Erythroblast (primary cell): Measurements from ENCODE around the gene TSPAN32.

Experiments
- DNase-seq, 2 experiments: peaks; one replicate each; lab custom pipeline; 2025; lab: John Stamatoyannopoulos, UW
- GATA1 ChIP-seq: IDR thresholded peaks from 2 replicates; pipeline ENCODE4 v1.6.1; 2011; ENCODE audit warnings: low read depth, mild to moderate bottlenecking, control low read depth, low read length, moderate library complexity
- POLR2A ChIP-seq: IDR thresholded peaks from 2 replicates; pipeline ENCODE4 v1.6.1; 2011; ENCODE audit warnings: mild to moderate bottlenecking, low read length

Gene TSPAN32

DNA sequence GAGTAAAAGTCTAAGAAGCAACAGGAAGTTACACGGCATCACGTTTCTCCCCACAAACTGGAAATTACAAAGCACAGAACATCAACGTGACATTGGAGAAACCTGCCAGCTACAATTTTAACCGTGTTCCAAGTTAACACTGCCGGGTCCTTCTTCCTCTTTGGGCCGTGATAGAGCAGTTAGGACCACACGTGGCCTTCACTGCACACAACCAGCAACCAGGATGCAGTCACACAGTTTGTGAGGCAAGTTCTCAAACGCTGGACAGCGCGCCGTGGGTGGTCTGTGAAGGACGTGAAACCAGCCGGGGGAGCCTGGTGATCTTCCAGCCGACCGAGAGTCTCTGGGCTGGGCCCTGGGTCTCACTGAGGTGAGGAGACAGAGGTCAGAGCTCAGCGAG, 14.7 kb upstream of the TSPAN32 start:
- TF ChIP-seq GATA1 = no peak
- no peak for TF ChIP-seq POLR2A
- DNase-seq = no peak

DNA sequence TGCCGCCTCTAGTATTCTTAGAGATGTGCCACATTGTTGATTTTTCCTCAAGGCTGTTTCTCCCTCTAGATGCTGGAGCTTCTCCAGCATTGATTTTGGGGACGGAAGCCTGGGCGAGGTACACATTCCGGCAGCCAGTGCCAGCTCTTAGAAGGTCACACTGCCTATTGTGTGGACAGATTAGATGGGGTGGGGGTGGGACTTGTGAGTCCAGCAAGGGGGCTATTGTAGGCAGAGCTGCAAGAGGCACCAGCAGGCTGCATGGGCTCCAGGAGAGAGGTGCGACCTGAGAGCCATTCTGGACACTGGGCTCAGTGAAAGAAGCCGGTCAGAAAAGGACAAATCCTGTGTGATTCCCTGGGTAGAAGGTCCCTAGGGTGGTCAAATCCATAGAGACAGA, 12.5 kb upstream of the TSPAN32 start:
- no peak for DNase-seq
- TF ChIP-seq GATA1 (no peak), POLR2A (no peak)

- no peak for TF ChIP-seq GATA1
- no peak for TF ChIP-seq POLR2A
- no peak for DNase-seq
Observed at GRCh38 chr11:2289859-2290258, 12.0 kb upstream of the TSPAN32 start.

GRCh38 chr11:2290351-2290841, 11.4 kb upstream of the TSPAN32 start:
- TF ChIP-seq POLR2A (no peak), GATA1 (no peak)
- DNase-seq = no peak

DNA sequence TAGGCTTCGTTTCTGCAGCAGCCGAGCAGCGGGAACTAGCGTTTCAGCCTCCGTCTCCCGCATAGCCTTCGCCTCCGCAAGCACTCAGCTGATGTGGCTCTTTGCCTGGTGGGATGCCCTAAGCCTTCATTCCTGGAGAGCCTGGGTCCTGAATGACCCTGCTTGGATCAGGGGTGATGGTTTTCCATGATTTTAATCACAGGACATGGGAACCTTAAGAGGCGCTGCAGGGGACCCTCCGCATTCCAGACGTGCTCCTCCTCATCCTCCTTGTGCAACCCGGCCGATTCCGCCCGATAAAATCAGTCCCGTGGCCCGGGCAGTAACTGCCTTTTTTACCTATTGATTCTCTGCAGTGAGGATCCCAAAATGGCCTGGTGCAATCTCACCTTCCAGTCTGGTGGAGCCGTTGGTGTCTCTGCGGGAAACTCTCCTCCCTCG, 8.3 kb upstream of the TSPAN32 start:
- TF ChIP-seq POLR2A = no peak
- TF ChIP-seq GATA1 = no peak

GRCh38 chr11:2293984-2294925, 7.6 kb upstream of the TSPAN32 start:
- DNase-seq = no peak
- TF ChIP-seq GATA1 (no peak), POLR2A (peak; percentile 49)

More for the DNA sequence above, 8.3 kb upstream of the TSPAN32 start:
- DNase-seq = no peak

- no peak for DNase-seq
Observed at GRCh38 chr11:2294926-2295290, 6.9 kb upstream of the TSPAN32 start.

DNA sequence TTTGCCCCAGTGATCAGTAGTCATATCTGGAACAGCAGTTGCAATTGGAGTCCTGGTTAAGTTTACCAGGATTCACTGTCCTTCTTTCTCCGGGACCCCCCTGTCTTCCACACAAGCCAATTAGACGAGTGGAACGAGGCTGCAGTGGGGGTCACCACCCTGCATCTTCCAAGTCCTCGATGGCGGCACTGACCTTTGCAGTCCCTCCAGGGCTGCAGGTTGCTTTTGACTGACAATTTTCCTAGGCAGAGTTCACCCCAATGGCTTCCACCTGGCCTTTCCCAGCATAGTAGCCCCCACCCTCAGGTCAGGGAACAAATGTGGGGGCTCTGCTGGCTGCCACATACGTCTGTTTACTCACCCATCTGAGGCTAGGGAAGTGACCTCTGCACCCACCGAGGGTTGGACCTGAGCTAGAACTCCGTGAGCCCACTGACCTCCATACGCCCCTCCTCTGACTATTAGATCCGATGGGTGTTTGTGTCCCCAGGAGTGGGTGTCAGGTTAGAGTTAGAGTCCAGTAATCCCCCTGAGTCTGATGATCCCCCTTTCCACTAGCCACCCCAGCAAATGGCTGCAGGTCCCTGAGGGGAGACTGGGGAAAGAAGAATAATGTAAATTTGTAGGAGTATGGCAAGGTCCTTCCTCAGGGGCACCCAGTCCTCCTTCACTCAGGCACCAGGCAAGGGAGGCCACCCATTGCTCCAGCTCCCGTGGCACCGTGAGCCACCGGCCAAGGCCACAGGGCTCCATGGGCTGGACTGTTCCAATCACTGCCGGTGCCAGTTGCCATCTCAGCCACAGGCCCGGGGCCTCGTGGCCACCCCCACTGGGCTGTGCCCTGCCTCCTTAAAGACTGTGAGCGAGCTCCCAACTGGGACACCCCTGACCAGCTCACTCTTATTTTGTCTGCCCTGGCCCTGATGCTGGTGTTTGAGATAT, 5.6 kb upstream of the TSPAN32 start:
- no peak for DNase-seq
- TF ChIP-seq POLR2A = no peak
- TF ChIP-seq GATA1 = no peak

More at GRCh38 chr11:2294926-2295290, 6.9 kb upstream of the TSPAN32 start:
- peak; percentile 49 for TF ChIP-seq POLR2A
- no peak for TF ChIP-seq GATA1

DNA sequence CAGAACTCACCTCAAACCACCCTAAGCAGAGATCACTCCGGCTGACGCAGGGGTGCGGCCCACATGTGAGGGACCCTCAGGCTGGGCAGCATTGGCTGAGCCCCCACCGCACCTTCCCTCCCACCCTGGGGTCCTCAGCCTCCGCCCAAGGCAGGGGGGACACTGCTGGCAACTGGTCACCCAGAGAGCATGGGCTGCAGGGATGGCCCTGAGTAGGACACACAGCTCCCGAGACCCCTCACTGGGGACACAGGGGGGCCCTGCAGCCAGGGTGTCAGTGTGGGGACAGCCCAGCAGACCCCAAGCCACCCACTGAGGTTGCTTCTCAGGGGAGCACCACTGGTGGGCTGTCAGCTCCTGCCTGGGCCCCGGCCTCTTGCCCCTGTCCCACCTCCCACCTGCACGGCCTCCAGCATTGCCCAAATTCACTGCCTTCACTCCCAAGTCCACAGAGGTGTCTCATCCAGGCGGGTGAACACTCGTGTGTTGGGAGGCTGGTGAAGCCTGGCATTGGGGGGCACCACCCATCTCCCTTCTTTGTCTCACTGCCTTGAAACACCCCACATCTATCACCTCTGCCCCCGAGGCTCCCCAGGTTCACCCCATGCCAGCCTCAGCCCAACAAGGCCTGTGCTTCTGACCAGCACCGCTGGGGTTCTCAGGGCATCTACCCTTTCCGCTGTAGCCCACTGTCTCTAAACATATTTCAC, 4.7 kb upstream of the TSPAN32 start:
- TF ChIP-seq GATA1 (no peak), POLR2A (no peak)
- DNase-seq = no peak

DNA sequence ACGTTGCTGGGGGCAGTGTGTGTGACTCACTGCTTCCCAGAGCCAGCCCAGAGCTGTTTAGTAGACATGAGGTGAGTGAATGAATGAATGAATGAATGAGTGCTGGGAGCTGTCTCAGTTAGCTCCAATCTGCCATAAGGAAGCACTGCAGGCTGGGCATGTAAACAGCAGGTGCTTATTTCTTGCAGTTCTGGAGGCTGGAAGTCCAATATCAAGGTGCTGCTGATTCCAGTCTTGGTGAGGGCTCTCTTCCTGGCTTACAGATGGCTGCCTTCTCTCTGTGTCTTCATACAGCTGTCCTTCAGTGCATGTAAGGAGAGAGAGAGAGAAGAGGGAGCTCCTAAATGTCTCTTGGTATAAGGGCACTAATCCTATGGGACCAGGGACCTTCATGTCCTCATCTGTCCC, 4.2 kb upstream of the TSPAN32 start:
- TF ChIP-seq POLR2A = no peak
- TF ChIP-seq GATA1 = no peak
- DNase-seq = no peak

DNA sequence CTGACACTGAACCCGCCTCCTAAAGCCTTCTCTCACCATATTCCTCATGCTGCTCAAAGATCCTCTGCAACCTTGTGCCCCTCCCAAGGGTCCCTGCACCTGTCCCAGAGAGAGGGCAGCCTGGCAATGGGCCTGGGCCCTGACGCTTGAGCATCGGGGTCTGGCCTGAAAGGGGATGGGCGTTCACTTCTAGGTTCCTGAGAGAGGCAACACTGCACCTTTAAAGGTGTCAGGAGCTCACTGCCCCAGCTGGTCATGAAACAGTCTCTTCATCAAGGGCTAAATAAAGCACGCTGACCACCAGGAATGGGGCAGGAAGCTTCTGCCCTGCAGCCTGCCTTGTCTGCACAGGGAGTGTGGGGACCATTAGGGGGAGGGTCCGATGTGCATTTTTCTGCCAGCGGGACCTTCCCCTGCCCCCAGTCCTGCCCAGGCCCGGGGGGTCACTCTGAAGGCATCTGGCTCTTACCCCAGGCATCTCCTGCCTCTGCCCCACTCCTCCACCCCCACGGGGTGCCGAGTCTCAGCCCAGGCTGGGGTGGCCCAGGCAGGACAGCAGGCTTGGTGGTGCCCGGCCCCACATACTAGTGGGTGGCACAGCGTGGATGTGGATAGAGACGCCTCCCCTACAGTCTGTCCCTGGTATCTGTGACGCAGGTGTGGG, 3.5 kb upstream of the TSPAN32 start:
- TF ChIP-seq GATA1 (no peak), POLR2A (no peak)
- no peak for DNase-seq

GRCh38 chr11:2298795-2299761, 2.7 kb upstream of the TSPAN32 start:
- TF ChIP-seq POLR2A (no peak), GATA1 (no peak)

More at GRCh38 chr11:2298795-2299761, 2.7 kb upstream of the TSPAN32 start:
- DNase-seq = peak in 1 of 2 experiments; percentile 38
